ENCODE results near the gene SANBR.

The SANBR gene

GRCh38 chr2:61100801-61101200 lies 35.1 kb downstream of the SANBR start:
- Histone ChIP-seq H3K27ac (ENCODE audit: low read depth, low read length) (no peak overlapping the region), H3K27me3 (ENCODE audit: control insufficient read depth, insufficient read depth, low read length) (no peaks in the 10 kb centered on the region), H3K36me3 (ENCODE audit: control insufficient read depth, insufficient read depth, low read length) (no peaks in the 10 kb centered on the region), H3K4me3 (ENCODE audit: low read length) (no peak overlapping the region), H3K9ac (ENCODE audit: low read length) (no peak overlapping the region), H3K4me1 (ENCODE audit: control insufficient read depth, insufficient read depth, low read length) (no peaks in the 10 kb centered on the region)

- Histone ChIP-seq H3K4me1 (ENCODE audit: control insufficient read depth, insufficient read depth, low read length) (no peaks in the 10 kb centered on the region), H3K9ac (ENCODE audit: low read length) (no peak overlapping the region), H3K4me3 (ENCODE audit: low read length) (no peak overlapping the region), H3K27me3 (ENCODE audit: control insufficient read depth, insufficient read depth, low read length) (no peaks in the 10 kb centered on the region), H3K36me3 (ENCODE audit: control insufficient read depth, insufficient read depth, low read length) (peaks cover 4% of the 10 kb centered on the region), H3K27ac (ENCODE audit: low read depth, low read length) (no peak overlapping the region)
Observed at GRCh38 chr2:61109291-61109690, 43.6 kb downstream of the SANBR start.

GRCh38 chr2:61111708-61112107 lies 46.0 kb downstream of the SANBR start:
- H3K27ac ChIP-seq (ENCODE audit: low read depth, low read length): no peak overlapping the region
- H3K4me3 ChIP-seq (ENCODE audit: low read length): no peak overlapping the region
- H3K36me3 ChIP-seq (ENCODE audit: control insufficient read depth, insufficient read depth, low read length): peaks cover 4% of the 10 kb centered on the region
- H3K4me1 ChIP-seq (ENCODE audit: control insufficient read depth, insufficient read depth, low read length): no peaks in the 10 kb centered on the region
- H3K27me3 ChIP-seq (ENCODE audit: control insufficient read depth, insufficient read depth, low read length): no peaks in the 10 kb centered on the region
- H3K9ac ChIP-seq (ENCODE audit: low read length): no peak overlapping the region

- no peaks in the 10 kb centered on the region for H3K4me1 ChIP-seq (ENCODE audit: control insufficient read depth, insufficient read depth, low read length)
- H3K27me3 ChIP-seq (ENCODE audit: control insufficient read depth, insufficient read depth, low read length): no peaks in the 10 kb centered on the region
- H3K27ac ChIP-seq (ENCODE audit: low read depth, low read length): no peak overlapping the region
- H3K9ac ChIP-seq (ENCODE audit: low read length): no peak overlapping the region
- H3K36me3 ChIP-seq (ENCODE audit: control insufficient read depth, insufficient read depth, low read length): peaks cover 4% of the 10 kb centered on the region
- H3K4me3 ChIP-seq (ENCODE audit: low read length): no peak overlapping the region
Observed at GRCh38 chr2:61114147-61114546, 48.5 kb downstream of the SANBR start.

All from rectal smooth muscle tissue (tissue), 1 donor.